ENCODE measurements around the gene CYTH2.

DNA sequence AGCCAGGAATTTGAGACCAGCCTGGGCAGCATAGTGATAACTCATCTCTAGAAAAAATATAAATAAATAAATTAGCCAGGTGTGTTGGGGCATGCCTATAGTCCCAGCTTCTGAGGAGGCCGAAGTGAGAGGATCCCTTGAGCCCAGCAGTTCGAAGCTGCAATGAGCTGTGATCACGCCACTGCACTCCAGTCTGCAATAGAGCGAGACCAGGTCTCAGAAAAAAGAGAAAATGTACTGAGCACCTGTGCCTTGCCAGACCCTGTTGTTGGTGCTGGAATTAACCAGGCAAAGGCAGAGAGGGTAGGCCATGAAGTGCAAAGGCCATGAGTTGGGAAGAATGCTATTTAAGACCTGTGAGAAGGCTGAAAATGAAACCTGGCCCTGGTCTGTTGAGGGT lies 2.7 kb downstream of the CYTH2 start:
- TF ChIP-seq, protein P1, sequence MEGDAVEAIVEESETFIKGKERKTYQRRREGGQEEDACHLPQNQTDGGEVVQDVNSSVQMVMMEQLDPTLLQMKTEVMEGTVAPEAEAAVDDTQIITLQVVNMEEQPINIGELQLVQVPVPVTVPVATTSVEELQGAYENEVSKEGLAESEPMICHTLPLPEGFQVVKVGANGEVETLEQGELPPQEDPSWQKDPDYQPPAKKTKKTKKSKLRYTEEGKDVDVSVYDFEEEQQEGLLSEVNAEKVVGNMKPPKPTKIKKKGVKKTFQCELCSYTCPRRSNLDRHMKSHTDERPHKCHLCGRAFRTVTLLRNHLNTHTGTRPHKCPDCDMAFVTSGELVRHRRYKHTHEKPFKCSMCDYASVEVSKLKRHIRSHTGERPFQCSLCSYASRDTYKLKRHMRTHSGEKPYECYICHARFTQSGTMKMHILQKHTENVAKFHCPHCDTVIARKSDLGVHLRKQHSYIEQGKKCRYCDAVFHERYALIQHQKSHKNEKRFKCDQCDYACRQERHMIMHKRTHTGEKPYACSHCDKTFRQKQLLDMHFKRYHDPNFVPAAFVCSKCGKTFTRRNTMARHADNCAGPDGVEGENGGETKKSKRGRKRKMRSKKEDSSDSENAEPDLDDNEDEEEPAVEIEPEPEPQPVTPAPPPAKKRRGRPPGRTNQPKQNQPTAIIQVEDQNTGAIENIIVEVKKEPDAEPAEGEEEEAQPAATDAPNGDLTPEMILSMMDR (conservative IDR thresholded peaks at IDR 0.05; ENCODE audit: low read length) = no peak
- TF ChIP-seq EZH2phosphoT487 (IDR thresholded peaks at IDR 0.05; ENCODE audit: borderline replicate concordance) = no peak

Measured in Loucy (cell line).